NCI-H1694 treated with DMSO at 0.1 percent for 48 hours (cell line): ENCODE data around the gene RGS7.
"Not testable (repeated sequence)": the region's sequence is repeated elsewhere in the genome, so short reads cannot be mapped to it uniquely, and the experiment has no call there.

Experiments
- DNase-seq: peaks from one replicate; lab custom pipeline; 2025; lab: John Stamatoyannopoulos, UW

The RGS7 gene

DNA sequence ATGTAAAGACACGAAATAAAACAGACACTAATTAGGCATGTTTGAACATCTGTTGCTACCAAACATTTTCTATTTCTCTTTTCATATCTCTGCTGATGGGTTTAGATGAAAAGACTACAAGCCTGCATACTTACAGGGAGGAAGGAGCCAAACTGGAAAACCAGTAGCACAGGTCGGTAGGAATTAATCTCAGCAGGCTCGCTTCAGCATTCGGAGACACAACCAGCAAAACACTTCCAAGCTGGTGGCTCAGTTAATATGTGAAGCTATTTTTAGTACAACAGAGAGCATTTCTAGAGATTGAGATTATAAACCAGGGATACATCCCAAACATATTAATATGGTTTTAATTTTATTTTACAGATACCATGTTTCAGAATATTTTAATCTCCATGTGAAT, 444.2 kb downstream of the RGS7 start:
- peak; percentile 64 for DNase-seq

DNA sequence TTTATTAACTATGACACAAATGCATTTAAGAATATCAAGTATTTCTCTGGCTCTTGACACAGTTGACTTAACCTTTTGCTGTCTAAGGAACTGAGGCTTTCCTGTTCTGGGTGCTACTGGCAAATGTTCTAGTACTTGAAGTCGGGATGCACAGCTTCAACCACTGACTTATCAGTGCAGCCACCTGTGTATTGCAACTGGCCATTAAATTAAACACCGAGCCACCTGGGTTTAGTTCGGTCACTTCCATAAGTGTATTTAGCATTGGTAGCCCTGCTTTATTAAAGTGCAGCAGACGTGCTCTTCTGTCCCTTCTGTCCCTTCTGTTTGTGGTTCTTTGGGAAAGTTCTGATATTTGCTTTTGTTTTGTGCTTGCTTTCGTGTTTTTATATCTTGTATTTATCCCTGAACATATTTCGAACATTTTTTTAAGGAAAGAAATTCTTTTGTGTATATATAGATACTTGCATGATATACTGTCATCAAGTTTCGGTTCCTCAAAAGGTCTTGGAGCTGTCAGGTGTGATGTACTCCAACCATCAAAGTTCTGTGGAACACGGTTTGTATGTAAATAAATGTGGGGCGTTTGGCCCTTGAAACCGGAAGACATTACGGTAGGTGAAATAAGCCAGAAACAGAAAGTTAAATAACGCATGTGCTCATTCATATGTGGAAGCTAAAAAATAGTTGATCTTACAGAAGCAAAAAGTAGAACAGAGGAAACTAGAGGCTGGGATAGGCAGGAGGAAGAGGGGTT, 447.1 kb downstream of the RGS7 start:
- DNase-seq = no peak

DNA sequence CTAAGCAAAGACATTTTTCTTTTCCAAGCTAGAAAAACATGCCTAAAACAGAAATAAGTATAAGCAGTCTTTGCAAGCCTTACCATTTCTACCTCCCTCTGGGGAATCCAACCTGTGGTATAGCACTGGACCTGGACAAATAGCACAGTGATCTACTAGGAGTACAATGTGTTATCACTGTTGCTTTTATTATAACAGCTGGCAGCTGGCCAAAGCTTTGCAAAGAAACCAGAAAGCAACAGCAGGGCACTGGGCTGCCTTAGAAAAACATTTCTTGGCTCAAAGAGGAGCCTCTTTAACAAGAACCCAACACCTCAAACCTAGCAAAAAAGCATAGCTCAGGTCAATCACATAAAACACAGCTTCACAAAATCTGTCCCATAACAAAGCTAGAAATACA, 450.5 kb downstream of the RGS7 start:
- peak; percentile 24 for DNase-seq

DNA sequence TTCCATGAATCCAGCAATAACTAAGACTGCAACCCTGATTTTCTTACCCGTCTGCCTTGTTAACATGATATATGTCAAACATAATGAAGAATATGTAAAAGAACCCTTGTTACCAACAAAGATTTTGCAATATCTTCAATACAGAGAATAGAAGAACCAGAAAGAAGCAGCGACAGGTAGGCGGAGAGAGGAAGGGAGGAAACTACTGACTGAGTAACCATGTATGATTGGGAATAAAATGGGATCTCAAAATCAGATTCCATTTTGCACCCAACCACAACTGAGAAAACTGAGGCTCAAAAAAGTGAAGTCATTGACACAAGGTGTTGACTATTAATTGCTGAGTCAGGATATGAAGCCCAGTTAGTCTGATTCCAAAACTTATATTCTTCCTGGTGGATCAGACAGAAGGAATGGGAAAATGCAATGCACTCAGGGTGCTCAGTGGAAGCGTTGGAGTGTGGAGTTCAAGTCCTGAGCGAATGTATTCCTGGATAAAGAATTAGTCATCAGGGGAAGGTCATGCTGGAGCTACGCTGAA, 451.7 kb downstream of the RGS7 start:
- no peak for DNase-seq

DNA sequence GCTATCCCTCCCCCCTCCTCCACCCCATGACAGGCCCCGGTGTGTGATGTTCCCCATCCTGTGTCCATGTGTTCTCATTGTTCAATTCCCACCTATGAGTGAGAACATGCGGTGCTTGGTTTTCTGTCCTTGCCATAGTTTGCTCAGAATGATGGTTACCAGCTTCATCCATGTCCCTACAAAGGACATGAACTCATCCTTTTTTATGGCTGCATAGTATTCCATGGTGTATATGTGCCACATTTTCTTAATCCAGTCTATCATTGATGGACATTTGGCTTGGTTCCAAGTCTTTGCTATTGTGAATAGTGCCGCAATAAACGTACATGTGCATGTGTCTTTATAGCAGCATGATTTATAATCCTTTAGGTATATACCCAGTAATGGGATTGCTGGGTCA, 461.6 kb downstream of the RGS7 start:
- not testable (repeated sequence) for DNase-seq

DNA sequence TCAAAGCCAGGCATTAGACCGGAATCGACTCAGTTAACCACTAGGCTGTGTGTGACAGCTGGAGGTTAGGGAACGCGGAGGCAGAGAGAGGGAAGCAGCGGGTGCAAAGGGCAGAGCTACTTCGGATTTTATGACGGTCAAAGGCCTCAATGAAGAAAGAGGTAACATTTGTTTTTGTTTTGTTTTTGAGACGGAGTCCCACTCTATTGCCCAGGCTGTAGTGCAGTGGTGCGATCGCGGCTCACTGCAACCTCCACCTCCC, 468.3 kb downstream of the RGS7 start:
- DNase-seq = no peak

DNA sequence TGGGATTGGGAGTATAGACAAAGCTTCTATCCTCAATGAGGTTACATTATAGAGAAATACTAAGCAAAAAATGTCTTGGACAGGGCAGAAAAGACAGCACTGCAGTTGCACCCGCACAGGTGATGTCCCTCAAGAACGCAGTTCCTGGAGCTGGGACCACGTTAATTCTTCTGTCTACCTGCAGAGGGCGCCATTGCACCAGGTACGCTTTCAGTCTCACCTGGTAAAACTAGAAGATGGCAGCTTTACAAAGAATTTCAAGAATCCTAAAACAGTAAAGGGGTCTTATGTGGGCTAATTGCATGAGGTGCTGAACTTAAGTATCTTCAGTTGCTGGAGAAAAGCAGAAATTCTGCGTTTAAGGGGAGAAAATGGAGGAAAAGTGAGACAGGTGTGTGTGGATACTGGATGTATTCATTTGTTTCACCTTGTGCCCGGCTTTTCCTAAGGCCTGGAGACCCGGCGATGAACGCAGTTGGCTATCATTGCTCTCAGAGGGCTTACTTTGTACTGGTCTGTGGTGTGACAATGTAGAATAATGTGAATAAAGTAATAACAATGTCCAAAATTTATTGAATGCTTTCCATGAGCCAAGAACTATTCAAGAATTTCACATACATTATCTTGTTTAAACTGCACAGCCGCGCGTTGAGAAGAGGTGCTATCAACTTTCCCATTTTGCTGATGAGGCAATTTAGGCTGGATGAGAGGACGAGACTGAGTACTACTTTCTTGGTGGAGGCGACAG, 468.8 kb downstream of the RGS7 start:
- DNase-seq = peak; percentile 52

DNA sequence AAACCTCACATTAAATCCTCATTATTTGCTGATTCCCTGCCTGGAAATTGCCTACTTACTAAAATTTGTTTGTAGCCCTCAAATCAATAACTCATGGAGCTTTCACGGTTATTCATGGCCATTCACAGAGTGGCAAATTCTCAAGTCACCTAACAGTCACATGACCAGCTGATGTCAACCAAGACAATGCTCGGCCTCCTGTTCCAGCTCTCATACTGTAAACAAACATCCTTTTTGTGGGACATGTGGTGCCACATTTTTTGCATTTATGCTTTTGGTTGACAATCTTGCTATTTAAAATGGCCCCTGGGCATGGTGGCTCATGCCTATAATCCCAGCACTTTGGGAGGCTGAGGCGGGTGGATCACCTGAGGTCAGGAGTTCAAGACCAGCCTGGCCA, 473.5 kb downstream of the RGS7 start:
- DNase-seq = no peak

DNA sequence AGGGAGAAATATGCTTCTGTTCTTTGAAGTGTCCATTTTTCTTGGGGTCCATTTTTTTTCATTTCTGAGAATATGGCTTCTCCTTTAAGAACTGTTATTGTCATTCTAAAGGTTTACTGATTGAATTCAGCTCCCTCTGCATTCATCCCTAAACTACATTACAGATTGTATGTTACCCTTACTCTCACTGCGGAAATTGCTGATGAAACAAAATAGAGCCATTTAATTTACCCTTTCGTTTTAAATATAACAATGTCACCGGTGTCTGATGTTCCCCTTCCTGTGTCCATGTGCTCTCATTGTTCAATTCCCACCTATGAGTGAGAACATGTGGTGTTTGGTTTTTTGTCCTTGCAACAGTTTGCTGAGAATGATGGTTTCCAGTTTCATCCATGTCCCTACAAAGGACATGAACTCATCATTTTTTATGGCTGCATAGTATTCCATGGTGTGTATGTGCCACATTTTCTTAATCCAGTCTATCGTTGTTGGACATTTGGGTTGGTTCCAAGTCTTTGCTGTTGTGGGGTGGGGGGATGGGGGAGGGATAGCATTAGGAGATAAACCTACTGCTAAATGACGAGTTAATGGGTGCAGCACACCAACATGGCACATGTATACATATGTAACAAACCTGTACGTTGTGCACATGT, 474.2 kb downstream of the RGS7 start:
- not testable (repeated sequence) for DNase-seq

DNA sequence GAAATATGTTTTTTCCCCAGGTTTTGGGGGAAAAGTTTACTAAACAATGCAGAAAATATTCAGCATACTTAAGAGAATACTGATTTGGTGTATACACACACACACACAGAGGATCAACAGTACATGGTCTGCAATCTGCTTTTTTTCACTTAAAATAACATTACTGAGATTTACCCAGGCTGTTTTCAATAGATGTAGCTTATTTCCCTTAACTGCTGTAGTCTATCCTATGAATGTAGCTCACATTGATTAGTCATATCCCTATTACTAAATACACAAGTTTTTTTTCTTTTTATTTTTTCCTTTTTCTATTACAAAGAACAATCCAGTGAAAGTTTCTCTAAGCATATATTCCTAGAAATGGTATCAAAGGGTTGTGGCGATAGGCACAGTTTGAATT, 478.4 kb downstream of the RGS7 start:
- no peak for DNase-seq

DNA sequence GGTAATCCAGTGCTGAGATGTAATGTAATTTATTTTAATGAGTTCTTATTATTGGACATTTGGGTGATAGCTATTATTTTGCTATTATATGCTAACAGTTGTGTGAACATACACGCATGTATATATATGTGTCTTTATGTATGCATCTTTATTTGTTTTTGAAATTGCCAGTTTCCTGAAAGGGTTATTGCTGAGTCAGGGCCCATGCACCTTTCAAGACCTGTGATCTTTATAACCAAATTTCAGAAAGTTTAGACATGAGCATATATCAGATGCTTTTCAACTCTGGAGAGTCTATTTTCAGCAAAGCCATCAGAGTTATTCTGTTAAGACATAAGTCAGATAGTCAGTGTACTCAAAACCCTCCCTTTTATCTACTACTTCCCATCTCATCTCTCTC, 479.4 kb downstream of the RGS7 start:
- no peak for DNase-seq

DNA sequence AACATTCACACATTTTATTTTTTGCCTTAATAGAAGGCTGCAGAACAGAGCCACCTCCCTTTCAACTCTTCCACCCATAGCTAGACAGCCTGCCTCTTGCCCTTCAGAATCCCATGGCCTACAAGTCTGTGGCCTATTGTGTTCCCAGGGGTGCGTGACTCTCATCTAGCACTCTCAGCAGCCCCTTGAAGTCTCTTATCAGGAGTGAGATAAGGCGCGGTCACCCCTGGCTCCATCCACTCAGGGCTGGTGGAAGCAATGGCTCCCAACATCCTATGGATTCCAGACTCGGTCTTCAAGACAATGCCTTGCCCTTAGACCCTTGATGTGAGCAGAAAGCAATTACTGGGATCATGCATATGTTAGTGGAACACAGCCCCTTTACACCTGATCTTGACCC, 480.9 kb downstream of the RGS7 start:
- DNase-seq = no peak

DNA sequence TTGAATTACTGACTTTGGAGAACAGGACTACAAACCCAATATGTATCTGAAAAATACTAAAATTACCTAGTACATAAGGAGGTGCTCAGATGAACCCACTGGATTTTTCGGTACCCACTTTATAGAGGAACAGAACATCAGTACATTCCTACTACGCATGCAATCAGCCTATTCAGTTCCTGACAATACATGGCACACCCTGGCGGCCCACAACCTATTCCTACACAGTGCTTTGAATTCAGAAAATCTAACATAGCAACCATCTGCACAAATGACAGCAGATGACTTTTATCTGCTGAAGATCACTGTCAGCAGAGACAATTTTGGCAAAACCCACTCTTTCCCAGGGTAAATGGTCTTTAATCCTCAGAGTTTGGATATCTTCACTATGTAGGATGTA, 487.9 kb downstream of the RGS7 start:
- no peak for DNase-seq

DNA sequence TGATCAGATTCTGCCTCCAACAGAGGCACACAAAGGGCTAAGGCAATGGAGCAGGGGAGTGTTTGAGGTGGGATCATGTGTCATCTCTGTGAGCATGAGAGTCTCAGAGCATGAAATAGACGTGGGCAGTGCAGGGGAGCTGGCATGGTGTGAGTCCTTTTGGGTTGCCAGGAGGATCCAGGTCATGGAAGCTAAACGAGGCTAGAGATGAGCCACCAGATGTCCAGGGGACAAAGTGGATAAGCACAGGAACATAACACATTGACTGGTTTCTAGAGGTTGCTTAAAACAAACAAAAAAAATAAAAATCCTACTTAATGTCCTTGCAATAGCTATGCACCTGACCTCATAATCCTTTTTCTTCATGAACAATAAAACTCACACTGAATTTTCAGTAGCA, 490.3 kb downstream of the RGS7 start:
- no peak for DNase-seq

DNA sequence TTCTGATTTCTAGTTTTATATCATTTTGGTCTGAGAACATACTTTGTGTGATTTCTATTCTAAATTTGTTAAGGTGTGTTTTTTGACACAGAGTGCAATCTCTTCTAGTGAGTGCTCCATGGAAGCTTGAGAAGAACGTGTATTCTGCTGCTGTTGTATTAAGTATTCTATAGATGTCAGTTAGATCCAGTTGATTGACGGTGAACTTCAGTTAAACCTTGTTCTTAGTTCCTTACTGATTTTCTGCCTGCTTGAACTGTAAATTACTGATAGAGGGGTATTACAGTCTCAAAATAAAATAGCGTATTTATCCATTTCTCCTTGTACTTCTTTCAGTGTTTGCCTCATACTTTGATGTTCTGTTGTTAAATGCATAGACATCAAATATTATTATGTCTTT, 497.0 kb downstream of the RGS7 start:
- no peak for DNase-seq

DNA sequence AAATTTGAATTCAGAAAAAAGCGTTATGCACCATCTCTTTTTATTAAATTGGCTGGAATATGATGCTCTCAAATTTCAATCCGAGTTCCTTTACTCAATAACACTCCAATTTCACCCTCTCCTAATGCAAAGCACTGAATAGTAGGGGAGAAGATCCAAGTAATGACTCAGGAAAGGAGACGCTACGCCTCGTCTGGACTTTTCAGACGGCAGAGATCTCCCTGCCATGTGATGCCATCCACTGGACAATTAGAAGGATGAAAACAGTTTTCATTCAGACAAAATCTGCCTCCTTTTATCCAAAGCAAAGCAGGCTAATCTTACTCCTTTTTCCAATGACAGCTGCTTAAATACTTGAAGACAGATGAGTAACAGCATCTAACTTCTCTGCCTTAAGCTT, 502.6 kb downstream of the RGS7 start:
- DNase-seq = no peak

DNA sequence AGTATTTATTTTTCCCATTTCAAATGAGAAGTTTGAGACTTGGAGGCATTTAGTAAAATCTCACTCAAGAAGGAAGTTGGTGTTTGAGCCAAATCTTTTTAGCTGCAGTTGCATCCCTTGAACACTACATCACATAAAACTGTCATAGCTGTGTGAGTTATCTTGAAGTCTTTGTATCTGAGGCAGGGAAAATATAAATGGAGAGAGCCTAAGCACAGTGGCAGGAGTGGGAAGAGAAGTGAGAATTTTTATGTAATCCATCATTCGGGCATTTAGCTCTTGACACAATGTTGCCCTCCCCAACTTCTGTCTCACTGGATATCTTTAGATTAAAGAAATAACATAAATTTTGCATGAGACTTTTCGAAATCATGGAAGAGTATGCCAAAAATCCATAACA, 509.7 kb downstream of the RGS7 start:
- no peak for DNase-seq

DNA sequence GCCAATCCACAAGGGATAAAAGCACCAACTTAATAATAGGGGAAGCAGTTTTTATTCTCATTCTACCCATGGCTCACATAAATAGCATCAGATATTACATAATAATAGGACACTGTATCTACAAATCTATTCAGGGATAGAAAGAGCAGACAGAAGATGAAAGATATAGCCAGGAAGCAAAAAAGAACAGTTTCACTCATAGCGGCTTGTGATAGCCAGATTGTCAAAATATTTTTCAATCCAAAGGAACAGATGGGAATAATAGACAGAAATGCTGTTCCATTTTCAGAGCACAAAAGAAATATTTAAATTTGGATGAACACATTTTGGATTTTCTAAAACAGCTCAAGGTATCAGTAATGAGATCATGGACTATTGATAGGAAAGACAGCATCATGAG, 512.5 kb downstream of the RGS7 start:
- DNase-seq = no peak

DNA sequence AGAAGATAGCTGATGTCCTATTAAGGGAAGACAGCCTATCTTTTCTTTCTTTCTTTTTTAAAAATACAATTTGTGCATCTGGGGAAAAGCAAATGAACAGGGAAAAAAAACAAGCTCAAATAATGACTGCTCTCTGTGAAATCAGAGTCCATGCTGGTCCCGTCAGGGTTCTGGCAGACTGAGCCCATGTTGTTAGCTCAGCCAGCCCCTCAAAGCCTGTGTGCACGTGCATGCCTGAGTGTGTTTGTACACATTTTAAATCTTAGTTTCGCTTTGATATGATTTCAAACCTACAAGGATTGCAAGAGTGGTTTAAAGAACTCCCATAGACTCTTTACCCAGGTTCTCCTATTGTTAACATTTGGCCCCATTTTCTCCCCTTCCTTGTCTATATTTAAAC, 513.2 kb downstream of the RGS7 start:
- DNase-seq = no peak

DNA sequence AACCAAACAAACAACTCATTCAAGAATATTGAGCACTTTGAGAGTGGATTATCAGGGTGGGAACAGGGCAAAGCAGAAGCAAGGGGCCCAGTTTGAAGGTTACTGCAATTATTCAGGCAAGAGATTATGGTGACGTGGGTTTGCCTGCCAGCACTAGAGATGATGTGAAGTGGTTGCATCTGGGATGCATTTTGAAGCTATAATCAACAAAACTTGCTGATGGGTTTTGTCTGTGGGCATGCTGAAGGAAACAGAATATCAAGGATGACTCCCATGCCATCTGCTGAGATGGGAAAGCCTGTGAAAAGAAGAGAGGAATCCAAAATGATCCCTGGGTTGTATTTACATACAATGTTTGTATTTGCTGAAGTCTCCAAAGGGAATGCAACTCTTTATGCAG, 520.7 kb downstream of the RGS7 start:
- no peak for DNase-seq

DNA sequence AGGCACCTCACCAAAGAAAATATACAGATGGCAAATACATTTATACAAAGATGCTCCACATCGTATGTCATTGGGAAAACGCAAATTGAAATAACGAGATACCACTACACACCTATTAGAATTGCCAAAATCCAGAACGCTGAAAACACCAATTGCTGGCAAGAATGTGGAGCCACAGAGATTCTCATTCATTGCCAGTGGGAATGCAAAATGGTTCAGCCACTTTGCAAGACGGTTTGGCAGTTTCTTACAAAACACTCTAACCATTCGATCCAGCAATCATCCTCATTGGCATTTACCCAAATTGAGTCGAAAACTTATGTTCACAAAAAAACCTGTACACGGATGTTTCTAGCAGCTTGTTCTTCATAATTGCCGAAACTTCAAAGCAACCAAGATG, 521.7 kb downstream of the RGS7 start:
- DNase-seq = no peak

DNA sequence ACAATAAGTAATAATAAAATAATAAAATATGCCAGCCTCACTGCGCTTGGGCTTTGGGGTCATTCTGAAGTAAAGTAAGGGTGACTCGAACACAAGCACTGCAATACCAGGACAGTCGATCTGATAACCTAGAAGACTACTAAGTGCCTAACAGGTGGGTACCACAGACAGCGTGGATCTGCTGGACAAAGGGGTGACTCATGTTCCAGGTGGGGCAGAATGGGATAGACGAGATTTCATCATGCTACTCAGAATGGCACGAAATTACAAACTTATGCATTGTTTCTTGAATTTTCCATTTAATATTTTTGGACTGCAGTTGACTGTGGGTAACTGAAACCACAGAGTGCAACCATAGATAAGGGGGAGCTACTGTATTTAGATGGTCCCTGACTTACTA, 523.9 kb downstream of the RGS7 start:
- no peak for DNase-seq

DNA sequence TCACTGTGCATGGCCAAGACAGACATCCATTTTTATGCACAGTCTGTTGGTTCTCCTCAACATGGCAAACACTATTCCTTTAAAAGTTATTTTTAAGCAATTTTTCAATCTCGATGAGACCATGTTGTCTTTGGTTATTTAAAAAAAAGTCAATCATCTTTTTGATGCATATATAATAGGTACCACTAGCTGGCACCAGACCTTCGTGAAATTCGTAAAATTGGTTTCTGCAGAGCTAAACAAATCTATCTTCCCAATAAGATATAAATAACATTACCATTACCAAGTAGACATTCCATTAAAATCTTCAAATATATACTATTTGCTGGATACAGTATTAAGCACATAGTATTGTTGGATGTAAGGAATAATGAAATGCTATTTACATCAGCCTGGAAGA, 525.1 kb downstream of the RGS7 start:
- DNase-seq = no peak
